Mucosa of rectum (tissue), 2 donors: ENCODE data around the gene NWD2.
"Not testable (repeated sequence)": the region's sequence is repeated elsewhere in the genome, so short reads cannot be mapped to it uniquely, and the experiment has no call there.

Experiments used
- H3K27ac ChIP-seq, 2 donors: one replicate each; pipeline ENCODE4 v1.7.0; 2013; ENCODE audit warnings: inconsistent platforms in 2 of 2, low read depth in 2 of 2, low read length in 2 of 2
- H3K27me3 ChIP-seq, 2 donors: one replicate each; pipeline ENCODE4 v1.7.0; 2013; ENCODE audit warnings: low read length in 2 of 2; ENCODE audit not compliant: control insufficient read depth in 2 of 2, insufficient read depth in 2 of 2
- H3K36me3 ChIP-seq, 2 donors: one replicate each; pipeline ENCODE4 v1.7.0; 2013; ENCODE audit warnings: low read length in 2 of 2; ENCODE audit not compliant: control insufficient read depth in 2 of 2, insufficient read depth in 2 of 2
- H3K4me1 ChIP-seq, 2 donors: one replicate each; pipeline ENCODE4 v1.7.0; 2013; ENCODE audit warnings: low read length in 2 of 2, mild to moderate bottlenecking in 1 of 2; ENCODE audit not compliant: control insufficient read depth in 2 of 2, insufficient read depth in 2 of 2
- H3K4me3 ChIP-seq, 2 donors: one replicate each; pipeline ENCODE4 v1.7.0; 2013; ENCODE audit warnings: low read length in 2 of 2
- H3K9ac ChIP-seq, 2 donors: one replicate each; pipeline ENCODE4 v1.7.0; 2013; ENCODE audit warnings: low read length in 2 of 2, low read depth in 1 of 2, mild to moderate bottlenecking in 1 of 2
- H3K9me3 ChIP-seq, 2 donors: one replicate each; pipeline ENCODE4 v1.7.0; 2013; ENCODE audit warnings: low read length in 2 of 2; ENCODE audit not compliant: control insufficient read depth in 2 of 2
- donor health status: healthy.
- donor health status: Normal muscosa, but diverticular disease.

NWD2 gene

GRCh38 chr4:37244583-37245390 is at the start of gene NWD2:
Gene NWD2, plus strand, starts transcription at chr4:37244743. Its CDS starts 325 bp downstream, at chr4:37245068.
- no peaks in the 10 kb centered on the region for H3K9me3 ChIP-seq
- H3K36me3 ChIP-seq = no peaks in the 10 kb centered on the region
- H3K27ac ChIP-seq = no peak within 1 kb of the TSS
- H3K4me1 ChIP-seq = peaks cover 0 to 4% of the 10 kb centered on the region in 2 donors
- peaks cover 19 to 32% of the 10 kb centered on the region in 2 donors for H3K27me3 ChIP-seq
- H3K9ac ChIP-seq = no peak within 1 kb of the TSS
- peak within 1 kb of the TSS in 1 of 2 donors; percentile 12 for H3K4me3 ChIP-seq

GRCh38 chr4:37197899-37198298 is 46.6 kb upstream of the NWD2 start:
- H3K36me3 ChIP-seq = no peaks in the 10 kb centered on the region
- peak overlapping the region in 1 of 2 donors; percentile 17 for H3K4me3 ChIP-seq
- H3K9ac ChIP-seq = no peak overlapping the region
- H3K27me3 ChIP-seq = no peaks in the 10 kb centered on the region
- no peaks in the 10 kb centered on the region for H3K9me3 ChIP-seq
- peak overlapping the region in 1 of 2 donors; percentile 5 for H3K27ac ChIP-seq
- peaks cover 0 to 3% of the 10 kb centered on the region in 2 donors for H3K4me1 ChIP-seq

GRCh38 chr4:37204740-37205139 is 39.8 kb upstream of the NWD2 start:
- not testable (repeated sequence) for H3K27me3 ChIP-seq, H3K27ac ChIP-seq, H3K4me3 ChIP-seq, H3K36me3 ChIP-seq, H3K9ac ChIP-seq, H3K9me3 ChIP-seq, H3K4me1 ChIP-seq

- Histone ChIP-seq H3K9ac (no peak overlapping the region), H3K27ac (no peak overlapping the region), H3K36me3 (no peaks in the 10 kb centered on the region), H3K27me3 (no peaks in the 10 kb centered on the region), H3K4me3 (no peak overlapping the region), H3K4me1 (no peaks in the 10 kb centered on the region), H3K9me3 (no peaks in the 10 kb centered on the region)
Observed at GRCh38 chr4:37216209-37216608, 28.3 kb upstream of the NWD2 start.

GRCh38 chr4:37219242-37219641 is 25.3 kb upstream of the NWD2 start:
- no peaks in the 10 kb centered on the region for H3K27me3 ChIP-seq
- H3K27ac ChIP-seq = no peak overlapping the region
- H3K36me3 ChIP-seq = no peaks in the 10 kb centered on the region
- H3K4me3 ChIP-seq = no peak overlapping the region
- no peaks in the 10 kb centered on the region for H3K4me1 ChIP-seq
- H3K9ac ChIP-seq = no peak overlapping the region
- H3K9me3 ChIP-seq = no peaks in the 10 kb centered on the region

- Histone ChIP-seq H3K9ac (no peak overlapping the region), H3K4me3 (no peak overlapping the region), H3K27ac (no peak overlapping the region), H3K36me3 (no peaks in the 10 kb centered on the region), H3K27me3 (no peaks in the 10 kb centered on the region), H3K4me1 (no peaks in the 10 kb centered on the region), H3K9me3 (no peaks in the 10 kb centered on the region)
Observed at GRCh38 chr4:37219990-37220389, 24.6 kb upstream of the NWD2 start.

- Histone ChIP-seq H3K4me1 (no peaks in the 10 kb centered on the region), H3K4me3 (no peak overlapping the region), H3K36me3 (no peaks in the 10 kb centered on the region), H3K9me3 (no peaks in the 10 kb centered on the region), H3K9ac (no peak overlapping the region), H3K27me3 (no peaks in the 10 kb centered on the region), H3K27ac (no peak overlapping the region)
Observed at GRCh38 chr4:37220685-37221084, 23.9 kb upstream of the NWD2 start.

GRCh38 chr4:37223732-37224131 is 20.8 kb upstream of the NWD2 start:
- H3K4me3 ChIP-seq = no peak overlapping the region
- H3K4me1 ChIP-seq = no peaks in the 10 kb centered on the region
- H3K9me3 ChIP-seq = no peaks in the 10 kb centered on the region
- H3K27me3 ChIP-seq = no peaks in the 10 kb centered on the region
- no peak overlapping the region for H3K27ac ChIP-seq
- H3K9ac ChIP-seq = no peak overlapping the region
- H3K36me3 ChIP-seq = no peaks in the 10 kb centered on the region

GRCh38 chr4:37224854-37225253 is 19.7 kb upstream of the NWD2 start:
- no peak overlapping the region for H3K4me3 ChIP-seq
- H3K9ac ChIP-seq = no peak overlapping the region
- no peak overlapping the region for H3K27ac ChIP-seq

GRCh38 chr4:37225778-37226177 is 18.8 kb upstream of the NWD2 start:
- no peak overlapping the region for H3K27ac ChIP-seq
- no peaks in the 10 kb centered on the region for H3K36me3 ChIP-seq
- no peaks in the 10 kb centered on the region for H3K4me1 ChIP-seq
- no peak overlapping the region for H3K4me3 ChIP-seq
- H3K9ac ChIP-seq = no peak overlapping the region
- no peaks in the 10 kb centered on the region for H3K9me3 ChIP-seq
- H3K27me3 ChIP-seq = no peaks in the 10 kb centered on the region

More at GRCh38 chr4:37224854-37225253, 19.7 kb upstream of the NWD2 start:
- no peaks in the 10 kb centered on the region for H3K4me1 ChIP-seq
- no peaks in the 10 kb centered on the region for H3K9me3 ChIP-seq
- H3K36me3 ChIP-seq = no peaks in the 10 kb centered on the region
- H3K27me3 ChIP-seq = no peaks in the 10 kb centered on the region
